ENCODE measurements around the gene PLPP4.

PLPP4 gene

DNA sequence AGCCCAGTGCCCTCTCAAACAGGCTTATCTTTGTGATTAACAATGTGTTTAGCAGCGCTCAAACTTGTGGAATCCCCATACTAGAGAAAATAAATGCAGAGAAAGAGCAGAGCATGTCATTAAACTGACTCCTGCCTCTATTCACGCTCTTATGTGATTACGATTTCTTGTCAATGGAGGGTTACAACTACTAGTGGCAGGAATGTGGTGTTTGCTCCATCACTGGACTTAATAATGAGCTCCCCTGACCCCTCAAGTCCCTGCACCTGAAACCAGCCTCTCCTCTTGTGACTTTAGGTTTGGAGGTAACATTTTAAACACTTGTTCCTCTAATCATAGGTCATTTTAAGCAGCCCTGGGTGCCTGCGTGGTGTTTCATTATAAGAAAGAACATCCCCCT, 121.9 kb downstream of the PLPP4 start:
- no peak for DNase-seq (ENCODE audit: low read depth)

DNA sequence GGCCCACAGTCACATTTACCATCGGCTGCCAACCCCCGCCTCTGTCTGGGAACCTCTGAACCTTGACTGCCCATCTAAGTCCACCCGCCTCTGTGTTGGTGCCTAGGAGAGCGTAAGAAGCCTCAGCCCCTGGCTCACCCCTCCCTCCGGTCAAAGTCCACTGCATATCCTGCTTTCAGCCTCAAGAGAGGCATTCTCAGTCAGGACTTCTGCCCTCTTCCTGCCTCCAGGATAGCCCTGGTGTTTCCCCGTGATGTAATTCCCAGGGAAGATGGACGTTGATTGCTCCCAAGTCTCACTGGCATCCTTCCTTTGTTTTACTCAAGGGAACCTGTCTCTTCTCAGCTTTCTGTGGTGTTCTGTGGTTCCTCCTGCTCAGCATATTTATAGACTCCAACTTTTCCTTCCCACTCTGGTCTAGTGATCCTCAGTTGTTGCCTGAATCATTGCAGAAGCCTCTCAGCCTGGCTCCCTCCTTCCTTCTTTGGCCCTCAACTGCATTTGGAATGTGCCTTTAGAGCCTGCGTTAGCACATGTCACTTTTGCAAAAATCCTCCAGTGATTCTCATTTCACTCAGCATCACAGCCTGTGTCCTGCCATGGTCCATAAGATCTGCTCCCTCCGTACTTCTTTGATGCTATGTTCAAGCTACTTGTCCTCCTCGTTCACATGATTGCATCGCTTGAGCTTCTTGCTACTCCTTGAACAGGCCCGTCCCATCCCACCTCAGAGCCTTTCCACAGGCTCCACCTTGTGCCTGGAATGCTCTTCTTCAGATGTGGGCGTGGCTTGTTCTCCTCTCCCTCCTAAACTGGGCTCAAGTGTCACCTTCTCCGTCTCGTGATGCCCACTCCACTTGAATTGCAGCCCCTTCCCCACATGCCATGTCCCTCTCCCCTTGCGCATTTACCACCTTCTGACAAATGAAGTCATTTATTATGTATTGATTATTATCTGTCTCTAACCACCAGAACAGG, 124.2 kb downstream of the PLPP4 start:
- DNase-seq (ENCODE audit: low read depth), result no peak

DNA sequence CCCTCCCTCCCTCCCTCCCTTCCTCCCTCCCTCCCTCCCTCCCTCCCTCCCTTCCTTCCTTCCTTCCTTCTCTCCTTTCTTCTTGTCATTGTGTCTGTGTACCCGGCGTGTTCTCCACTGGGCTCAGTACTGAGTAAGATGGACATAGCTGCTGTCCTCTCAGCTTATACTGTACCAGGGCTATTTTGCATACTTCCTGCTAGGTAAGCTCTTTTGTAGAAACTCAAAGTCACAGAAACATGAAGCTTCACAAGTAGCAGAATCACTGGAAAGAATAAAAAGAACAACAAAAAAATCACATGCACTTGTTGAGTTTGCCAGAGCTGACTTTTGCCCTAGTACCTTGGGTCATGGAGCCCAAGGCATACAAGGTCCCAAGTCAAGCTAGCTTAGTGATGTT, 125.7 kb downstream of the PLPP4 start:
- no peak for DNase-seq (ENCODE audit: low read depth)

DNA sequence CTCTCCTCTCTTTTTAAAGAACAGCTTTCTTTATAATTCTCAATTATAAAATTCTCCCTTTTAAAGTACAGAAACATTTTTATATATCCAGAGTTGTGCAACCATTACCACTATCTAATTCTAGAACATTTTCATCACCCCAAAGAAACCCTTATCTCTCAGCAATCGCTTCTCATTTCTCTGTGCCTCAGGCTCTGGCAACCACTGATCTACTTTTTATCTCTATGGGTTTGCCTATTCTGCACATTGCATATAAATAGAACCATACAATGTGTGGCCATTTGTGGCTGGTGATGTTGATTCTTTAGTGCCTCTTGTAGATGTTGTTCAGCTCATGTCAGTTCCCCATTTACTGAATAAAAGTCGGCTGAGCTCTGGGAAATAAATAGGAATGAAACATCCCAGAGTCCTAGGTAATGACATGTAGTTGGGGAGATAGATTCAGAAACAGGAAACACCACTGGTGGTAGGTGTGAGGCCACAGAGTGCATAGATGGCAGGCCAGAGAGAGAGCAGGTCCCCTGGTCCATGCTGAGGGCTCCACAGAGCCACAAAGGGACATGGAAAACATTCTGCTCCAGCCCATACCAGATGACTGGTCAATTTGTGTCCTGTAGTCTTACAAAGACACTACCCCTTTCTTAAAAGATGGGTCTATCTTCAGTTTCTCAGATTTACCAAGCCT, 126.5 kb downstream of the PLPP4 start:
- DNase-seq (ENCODE audit: low read depth), result no peak

DNA sequence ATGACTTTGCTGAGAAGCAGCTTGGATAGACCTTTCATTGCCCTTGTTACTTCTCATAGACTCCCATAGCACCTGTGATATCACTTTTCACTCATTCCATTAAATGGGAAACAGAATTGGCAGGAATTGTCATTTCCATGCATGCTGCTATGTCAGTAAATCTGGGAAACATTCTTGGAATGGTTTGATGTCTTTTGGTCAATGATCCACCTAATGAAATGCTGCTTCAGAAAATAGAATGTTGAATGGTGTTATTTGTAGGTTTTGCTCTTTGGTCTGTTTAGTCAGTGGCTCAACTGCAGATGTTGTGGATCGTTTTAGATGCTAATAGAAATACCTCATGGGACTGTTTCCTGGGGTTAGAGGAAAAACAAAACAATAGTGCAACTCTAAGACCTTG, 127.8 kb downstream of the PLPP4 start:
- no peak for DNase-seq (ENCODE audit: low read depth)

DNA sequence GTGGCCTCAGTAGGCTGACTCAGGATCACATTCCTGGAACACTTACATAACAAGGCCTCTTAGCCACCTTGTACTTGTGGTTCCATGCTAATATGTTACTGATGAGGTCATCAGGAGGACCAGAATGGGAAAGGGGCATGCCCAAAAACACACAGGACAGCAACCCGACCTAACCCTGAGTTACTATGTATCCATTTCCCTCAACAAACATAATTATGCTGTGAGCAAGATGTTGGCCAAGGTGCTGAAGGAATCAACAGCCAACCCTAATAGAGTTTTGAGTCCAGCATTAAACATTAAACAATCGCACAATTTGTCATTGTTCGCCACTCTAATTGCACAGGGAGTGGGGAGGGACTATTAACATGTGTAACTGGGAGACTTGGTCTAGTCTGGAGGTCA, 129.4 kb downstream of the PLPP4 start:
- no peak for DNase-seq (ENCODE audit: low read depth)

DNA sequence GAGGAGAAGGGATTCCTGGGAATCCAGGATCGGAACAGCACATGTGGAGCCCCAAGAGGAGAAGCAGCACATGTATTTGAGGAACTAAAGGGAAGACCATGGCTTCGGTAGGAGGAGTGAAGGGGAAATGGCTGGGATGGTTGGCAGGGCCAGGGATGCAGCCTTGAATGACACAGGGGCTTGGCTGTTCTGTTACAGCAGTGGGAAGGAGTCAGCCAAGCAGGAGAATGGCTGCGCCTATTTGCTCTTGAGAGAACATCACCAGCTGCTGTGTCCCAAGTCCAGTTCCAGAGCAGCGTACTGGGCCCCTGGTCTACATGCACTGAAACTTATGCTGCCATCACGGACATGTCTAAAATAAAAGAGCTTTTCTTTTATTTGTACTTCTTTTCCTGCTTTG, 130.0 kb downstream of the PLPP4 start:
- no peak for DNase-seq (ENCODE audit: low read depth)

DNA sequence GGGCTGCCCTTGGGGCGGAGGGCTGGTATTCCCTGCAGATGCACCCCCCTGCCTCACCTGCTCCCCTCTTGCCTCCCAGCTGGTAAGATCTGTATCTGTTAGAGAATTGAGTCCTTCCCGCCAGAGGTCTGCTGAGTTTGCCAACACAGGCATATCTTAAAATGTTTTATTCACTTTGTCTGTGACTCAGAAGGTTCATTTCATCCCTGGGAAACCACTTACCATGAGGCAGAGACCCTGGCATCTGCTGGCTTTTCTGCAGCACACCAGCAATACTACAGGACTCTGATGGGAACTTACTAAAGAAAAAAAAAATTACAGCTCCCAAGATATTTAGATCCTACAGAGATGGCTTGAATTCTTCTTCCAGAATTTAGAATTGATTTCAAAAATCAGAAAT, 131.3 kb downstream of the PLPP4 start:
- no peak for DNase-seq (ENCODE audit: low read depth)

DNA sequence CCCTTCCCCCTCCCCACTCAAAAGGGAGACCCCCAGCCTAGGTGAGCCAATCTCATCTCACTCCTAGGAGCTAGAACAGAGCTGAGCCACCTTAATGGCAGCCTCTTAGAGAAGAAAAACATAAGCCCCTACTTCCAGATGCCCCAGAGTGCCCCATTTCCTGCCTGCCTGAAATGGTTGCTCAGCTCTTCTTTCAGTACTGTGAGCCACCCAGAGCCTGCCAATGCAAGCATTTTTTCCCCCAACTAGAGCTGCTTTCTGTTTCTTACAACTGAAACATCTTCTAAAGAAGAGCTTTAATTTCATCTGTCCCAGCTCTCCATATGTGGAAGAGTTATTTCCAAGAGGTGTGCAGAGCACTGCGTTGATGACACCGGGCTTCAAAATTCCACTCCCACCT, 136.7 kb downstream of the PLPP4 start:
- DNase-seq (ENCODE audit: low read depth), result no peak

DNA sequence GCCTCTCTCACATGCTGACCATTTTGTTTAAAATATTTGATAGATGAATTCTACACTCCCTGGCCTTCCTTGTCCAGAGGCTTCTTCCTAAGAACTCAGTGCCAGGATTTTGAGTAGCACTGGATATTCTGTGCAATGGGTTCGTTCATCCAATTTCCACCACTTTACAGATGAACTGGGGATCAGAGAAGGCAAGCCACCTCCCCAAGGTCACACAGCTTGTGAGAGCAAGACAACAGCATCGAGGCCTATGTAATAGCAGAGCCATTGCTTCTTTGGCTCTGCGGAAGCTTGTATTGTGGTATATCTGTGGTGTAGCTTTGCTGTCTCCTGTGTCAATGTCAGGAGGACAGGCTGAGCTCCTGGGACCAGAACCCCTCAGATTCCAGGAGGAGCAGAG, 140.9 kb downstream of the PLPP4 start:
- DNase-seq (ENCODE audit: low read depth), result no peak

DNA sequence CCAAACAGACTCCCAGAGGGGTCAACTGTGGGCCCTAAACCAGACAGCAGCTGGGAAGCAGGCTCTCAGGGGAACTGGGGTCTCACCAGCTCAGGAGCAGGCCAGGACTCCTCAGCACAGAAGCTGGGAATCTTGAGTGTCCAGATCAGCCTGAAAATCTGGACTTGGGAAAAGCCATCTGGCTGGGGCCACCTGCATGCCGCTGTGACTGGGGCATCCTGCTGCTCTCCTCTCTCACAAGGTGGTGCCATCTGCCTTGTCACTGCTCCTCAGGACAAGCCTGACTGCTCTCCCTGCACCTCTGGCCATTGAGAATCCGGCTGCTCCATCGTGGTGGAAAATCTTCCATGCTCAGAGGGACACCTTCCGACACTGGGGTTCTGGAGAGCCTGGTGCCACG, 141.4 kb downstream of the PLPP4 start:
- DNase-seq (ENCODE audit: low read depth), result no peak

DNA sequence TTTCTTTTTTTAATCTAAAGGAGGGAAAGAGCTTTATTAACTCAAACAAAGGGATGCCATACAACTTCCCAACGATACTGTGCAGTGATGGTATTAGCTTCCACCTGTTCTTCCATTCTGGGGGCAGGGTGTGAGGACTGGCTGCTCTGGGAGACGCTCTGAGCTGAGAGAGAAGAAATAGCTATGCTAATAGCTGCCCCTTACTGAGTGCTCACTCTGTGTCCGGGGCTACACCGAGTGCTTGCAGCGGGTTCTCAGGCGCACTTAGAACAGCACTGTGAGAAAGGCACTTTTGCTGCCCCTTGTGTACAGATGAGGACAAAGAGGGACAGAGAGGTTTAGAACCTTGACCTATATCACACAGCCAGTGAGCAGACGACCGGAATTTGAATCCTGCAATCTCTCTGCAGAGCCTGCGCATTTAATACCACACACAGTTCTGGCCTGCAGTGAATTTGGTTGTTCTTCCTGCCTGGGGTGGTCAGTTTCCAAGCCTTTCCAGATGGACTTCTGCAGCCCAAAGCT, 142.2 kb downstream of the PLPP4 start:
- DNase-seq (ENCODE audit: low read depth), result no peak

DNA sequence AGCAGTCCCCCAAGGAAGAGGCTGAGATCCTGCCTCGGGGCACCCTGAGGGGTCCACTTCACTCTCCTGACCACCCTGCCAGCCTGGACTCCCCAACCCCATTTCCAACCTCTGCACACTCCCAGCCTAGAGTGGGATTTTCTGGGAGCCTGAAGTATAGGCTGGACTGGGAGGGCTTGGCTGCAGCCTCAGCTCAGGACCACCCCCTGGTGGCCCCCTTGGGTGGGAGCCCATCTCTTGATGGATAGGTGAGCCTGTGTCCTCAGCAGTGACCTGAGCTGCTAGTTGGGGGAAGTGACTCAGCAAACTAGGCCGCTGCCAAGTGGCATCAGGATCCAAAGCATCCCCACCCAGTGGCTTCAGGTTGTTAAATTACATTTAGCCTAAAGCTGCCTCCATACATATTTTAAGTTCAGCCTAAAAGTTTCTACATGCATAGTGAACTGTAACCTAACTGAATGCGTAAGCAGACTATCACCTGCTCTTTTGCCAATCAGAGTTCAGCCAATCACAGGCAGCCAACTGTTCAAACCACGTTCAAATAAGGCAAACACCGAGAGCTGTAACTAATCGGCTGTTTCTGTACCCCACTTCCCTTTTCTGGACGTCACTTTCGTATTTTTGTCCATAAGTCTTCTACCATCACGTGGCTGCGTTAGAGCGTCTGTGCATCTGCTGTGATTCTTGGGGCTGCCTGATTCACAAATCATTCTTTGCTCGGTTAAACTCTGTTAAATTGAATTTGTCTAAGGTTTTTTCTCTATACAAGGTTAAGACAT, 144.0 kb downstream of the PLPP4 start:
- no peak for DNase-seq (ENCODE audit: low read depth)

DNA sequence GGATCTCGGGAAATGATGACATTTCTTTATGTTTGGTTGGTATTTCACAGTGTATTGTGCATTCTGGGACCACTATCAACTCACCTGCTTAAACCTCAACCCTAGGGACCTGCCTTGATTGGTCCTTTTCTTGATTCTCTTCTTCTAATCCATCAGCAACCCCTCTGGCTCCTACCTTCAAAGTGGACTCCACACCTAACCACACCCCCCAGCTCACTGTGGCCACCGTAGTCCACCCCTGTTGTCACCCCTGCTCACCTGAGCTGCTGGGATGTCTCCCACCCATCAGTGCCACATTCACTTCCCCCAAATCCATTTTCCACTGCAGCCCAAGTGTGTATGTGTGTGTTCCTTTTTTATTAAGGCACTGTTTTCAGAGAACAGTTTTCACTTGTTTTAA, 145.0 kb downstream of the PLPP4 start:
- no peak for DNase-seq (ENCODE audit: low read depth)

DNA sequence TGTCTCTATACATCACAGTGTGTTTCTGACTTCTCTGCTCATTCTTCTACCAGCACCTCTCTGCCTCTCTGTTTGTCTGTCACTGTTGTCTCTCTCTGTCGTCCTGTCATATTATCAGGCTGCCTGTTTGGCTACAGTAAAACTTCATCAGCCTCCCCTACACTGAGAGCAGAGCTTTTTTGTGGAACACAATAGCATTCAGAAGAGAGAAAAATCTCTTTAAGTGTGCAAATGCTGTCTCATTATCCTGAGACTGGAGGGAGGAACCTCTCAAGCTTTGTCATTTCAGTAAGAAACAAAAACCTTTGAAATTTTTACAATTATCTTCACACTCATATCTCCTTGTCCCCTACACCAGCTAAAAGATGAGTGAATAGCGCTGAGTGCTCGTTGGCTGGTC, 148.4 kb downstream of the PLPP4 start:
- DNase-seq (ENCODE audit: low read depth), result no peak

DNA sequence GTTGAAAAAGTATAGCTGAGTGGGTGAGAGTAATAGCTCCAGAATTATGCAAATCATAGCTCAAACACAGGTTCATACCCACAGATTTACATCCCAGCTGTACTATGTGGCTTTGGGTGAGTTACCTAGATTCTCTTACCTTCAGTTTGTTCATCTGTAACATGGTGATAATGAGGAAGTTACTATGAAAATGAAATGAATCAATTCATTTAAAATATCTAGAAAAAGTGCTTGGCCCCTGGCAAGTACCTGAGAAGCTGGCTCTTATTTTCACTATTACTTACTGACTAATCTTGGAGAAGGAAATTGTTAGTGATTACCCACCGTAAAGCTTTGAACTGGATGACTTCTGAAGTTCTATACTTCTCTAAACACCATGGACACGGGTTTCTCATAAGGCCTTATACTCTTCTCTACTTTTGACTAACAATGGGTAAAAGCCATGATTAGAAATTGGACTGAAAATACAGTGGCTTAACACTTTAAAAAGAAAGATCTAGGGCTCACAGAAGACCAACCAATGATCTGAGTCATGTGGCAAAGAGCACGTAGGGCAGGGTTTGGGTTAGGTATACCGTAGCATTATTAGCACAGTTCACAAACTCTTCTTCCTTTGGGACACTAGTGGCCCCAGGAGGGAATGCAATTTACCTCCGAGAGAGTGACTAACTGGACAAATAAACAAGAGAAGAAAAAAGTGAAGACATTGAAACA, 149.2 kb downstream of the PLPP4 start:
- DNase-seq (ENCODE audit: low read depth), result no peak

DNA sequence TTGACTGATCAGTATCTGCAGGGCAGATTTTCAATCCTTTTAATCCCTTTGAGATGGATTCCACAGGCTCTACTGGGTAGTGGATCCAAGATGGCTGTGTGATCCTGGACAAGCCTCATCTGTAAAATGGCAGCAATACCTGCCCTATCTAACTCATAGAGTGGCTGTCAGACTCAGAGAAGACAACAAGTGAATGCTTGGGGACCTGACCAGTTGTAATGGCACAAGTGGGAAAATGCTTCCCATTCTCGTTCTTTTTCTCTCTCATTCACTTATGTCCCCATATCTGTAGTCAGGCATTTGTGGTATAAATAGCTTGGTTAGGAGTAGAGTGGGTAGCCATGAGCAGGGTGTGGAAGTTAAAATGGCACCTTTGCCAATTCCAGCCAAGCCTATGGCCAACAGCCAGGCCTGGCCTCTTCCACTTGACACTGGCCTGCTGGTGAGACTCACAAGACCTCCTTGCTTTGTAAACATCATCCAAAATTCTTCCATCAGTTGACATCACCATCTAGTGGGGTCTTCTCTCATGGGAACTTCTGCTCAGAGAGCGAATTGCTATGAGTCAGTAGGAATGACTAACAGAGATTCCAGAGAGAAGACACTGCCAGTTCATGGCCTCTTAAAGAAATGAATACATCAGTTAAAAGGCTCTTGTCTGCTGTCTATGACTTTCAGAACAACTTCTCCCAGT, 150.1 kb downstream of the PLPP4 start:
- no peak for DNase-seq (ENCODE audit: low read depth)

DNA sequence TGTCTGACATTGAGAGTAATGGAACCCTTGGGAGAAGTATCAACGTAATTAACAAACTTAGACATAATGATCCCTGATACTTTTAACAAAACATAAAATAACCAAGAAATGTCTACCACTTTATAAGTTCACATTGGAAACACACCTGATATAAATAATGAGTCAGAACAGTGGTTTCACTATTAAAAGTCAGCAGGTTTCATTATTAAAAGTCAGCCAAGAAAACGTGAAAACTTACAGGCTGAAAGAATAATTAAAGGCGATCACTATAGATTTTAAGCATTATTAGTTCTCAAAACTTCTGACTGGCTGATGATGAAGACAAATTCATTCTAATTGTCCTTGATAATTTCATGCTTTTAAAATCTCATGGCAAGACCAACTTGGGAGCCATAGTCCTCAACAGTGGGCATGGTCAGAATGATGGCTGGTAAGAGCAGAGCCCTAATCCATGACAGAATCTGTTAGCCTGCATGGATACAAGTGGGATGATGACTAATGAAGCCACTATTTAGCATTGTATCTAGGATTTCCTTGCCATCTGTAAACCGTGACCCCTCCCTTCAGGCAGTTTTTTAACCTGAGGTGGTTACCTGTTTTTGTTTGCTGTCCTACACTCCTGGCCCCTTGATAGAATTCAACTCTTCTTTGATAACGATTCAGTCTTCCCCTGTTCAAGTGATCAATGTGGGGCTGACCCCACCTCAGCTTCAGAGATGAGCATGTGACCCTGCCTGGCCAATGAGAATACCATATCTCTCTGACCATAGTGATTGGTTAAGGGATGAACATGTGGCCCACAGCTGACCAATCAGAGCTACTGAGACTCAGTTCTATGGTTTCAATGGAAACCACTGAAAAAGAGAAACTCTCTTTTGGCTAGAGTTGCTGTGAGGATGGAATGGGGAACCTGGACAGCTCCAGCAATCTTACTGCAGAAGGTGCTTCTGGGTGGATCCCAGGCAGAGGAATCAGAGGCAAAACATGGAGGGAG, 151.0 kb downstream of the PLPP4 start:
- no peak for DNase-seq (ENCODE audit: low read depth)

DNA sequence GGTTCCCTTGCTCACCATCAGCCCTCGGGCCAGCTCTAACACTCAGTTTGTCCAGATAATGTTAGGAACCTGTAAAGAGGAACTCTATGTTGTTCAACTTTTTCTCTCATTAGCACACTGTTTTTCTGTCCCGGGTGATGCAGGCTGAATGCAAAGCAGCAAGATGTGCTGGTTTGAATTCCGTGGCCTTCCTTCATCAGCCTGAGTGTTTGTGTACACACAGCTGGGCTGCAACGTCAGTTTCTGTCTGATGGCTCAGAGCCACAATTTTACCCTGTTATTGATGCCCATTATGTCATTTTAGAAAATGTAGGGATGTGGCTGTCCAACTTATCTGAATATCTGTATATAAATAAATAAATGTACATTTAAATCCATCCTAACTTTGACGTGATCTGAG, 152.0 kb downstream of the PLPP4 start:
- DNase-seq (ENCODE audit: low read depth), result no peak

DNA sequence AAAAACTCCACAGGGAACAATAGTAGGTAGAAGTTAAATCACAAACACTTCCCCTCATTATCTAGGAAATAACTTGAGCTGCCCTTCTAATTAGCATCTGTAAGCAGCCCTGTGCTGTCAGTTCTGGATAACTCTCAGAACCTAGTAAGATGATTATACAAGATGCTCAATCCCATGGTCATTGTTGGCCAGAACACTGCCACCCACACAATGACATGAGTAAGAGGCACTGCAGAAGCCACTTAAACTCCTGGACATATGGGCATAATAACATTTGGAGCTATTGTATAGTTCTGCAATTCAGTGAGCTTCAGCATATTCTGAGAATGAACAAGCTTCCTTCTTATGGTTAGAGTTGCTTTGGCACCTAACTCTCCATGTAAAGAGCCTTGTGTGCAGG, 153.8 kb downstream of the PLPP4 start:
- no peak for DNase-seq (ENCODE audit: low read depth)

Data from stimulated activated CD8-positive, alpha-beta memory T cell treated with anti-CD3 and anti-CD28 coated beads, Interleukin-4, amount 100 ng/mL, for 24 hours (primary cell).